ENCODE data around the gene CHMP3.
"Not testable (repeated sequence)": the region's sequence is repeated elsewhere in the genome, so short reads cannot be mapped to it uniquely, and the experiment has no call there.

The CHMP3 gene

DNA sequence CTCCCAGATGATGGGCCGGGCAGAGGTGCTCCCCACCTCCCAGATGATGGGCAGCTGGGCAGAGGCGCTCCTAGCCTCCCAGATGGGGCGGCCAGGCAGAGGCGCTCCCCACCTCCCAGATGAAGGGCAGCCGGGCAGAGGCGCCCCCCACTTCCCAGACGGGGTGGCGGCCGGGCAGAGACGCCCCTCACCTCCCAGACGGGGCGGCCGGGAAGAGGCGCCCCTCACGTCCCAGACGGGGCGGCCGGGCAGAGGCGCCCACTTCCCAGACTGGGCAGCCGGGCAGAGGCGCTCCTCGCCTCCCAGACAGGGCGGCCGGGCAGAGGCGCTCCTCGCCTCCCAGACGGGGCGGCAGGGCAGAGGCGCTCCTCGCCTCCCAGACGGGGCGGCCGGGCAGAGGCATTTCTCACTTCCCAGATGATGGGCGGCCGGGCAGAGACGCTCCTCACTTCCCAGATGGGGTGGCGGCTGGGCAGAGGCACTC lies 14.3 kb downstream of the CHMP3 start:
- DNase-seq = not testable (repeated sequence)

GRCh38 chr2:86548165-86548912 lies 14.9 kb downstream of the CHMP3 start:
- not testable (repeated sequence) for DNase-seq

- not testable (repeated sequence) for DNase-seq
These were observed 17.8 kb downstream of the CHMP3 start for GRCh38 chr2:86545296-86545924.

DNA sequence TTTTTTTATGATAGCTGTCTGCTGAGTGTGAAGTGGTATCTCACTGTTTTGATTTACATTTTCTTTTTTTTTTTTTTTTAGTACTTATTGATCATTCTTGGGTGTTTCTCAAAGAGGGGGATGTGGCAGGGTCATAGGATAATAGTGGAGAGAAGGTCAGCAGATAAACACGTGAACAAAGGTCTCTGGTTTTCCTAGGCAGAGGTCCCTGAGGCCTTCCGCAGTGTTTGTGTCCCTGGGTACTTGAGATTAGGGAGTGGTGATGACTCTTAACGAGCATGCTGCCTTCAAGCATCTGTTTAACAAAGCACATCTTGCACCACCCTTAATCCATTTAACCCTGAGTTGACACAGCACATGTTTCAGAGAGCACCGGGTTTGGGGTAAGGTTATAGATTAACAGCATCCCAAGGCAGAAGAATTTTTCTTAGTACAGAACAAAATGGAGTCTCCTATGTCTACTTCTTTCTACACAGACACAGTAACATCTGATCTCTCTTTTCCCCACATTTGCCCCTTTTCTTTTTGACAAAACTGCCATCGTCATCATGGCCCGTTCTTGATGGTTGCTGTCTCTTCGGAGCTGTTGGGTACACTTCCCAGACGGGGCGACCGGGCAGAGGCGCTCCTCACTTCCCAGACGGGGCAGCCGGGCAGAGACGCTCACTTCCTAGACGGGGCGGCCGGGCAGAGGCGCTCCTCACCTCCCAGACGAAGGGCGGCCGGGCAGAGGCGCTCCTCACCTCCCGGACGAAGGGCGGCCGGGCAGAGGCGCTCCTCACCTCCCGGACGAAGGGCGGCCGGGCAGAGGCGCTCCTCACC lies 18.8 kb downstream of the CHMP3 start:
- not testable (repeated sequence) for DNase-seq

DNA sequence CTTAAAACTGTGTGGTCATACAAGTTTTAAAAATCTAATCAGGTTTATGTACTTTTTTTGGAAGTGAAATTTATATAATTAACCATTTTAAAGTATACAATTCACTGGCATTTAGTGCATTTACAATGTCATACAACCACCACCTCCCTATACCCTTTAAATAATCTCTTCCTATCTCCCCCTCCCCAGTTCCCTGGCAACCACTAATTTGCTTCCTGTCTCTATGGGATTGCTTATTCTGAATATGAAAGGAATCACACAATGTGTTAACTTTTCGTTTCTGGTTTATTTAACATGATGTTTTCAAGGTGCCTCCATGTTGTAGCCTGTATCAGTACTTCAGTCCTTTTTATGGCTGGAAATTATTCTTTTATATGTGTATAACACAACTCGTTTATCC lies 19.4 kb downstream of the CHMP3 start:
- no peak for DNase-seq

DNA sequence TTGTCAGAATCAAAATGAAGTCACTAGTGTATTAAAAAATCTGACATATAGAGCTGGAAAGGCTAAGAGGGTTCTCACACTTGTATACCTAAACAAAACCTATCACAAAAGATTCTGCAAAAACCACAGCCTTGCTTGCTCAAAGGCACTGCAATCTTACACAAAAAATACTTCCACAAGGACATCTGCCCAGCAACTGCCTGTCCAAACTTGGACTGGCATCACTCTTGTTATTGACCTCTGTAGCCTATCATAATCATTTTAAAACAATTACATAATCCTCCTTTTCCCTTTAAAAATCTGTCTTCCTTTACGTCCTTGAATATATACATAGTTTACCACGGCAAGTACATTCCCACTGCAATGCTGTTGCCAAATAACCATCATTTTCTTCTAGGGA lies 19.9 kb downstream of the CHMP3 start:
- DNase-seq = no peak

GRCh38 chr2:86542814-86543213 lies 20.4 kb downstream of the CHMP3 start:
- no peak for DNase-seq

DNA sequence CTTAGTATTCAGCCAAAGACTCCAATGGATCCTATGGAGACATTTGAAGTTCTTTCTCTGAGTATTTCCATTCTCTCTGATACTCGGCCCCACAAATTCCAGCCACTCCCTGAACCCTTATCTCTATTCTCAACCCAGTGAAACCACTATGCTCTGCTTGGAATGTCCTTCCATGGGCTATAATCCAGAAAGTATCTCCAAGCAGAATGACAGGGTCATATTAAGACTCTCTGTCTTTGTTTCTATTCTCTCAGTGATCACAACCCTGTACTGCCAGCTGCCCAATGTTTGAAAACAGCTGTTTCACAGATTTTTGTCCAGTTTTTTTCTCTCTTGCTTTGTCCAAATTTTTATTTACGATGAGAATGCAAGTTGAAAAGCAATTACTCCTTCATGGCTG lies 21.9 kb downstream of the CHMP3 start:
- no peak for DNase-seq

DNA sequence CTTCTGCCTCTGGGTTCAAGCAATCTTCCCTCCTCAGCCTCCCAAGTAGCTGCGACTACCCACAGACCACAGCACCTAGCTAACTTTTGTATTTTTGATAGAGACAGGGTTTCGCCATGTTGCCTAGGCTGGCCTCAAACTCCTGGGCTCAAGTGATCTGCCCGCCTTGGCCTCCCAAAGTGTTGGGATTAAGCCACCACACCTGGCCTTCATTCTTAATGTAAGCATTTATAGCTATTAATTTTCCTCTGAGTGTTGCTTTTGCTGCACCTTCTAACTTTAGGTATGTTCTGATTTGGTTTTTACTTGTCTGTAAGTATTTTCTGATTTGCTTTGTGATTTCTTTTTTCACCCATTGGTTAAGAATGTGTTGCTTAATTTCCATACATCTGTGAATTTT lies 29.7 kb downstream of the CHMP3 start:
- DNase-seq = no peak

- DNase-seq = no peak
These were observed 37.6 kb downstream of the CHMP3 start for GRCh38 chr2:86525421-86526340.

DNA sequence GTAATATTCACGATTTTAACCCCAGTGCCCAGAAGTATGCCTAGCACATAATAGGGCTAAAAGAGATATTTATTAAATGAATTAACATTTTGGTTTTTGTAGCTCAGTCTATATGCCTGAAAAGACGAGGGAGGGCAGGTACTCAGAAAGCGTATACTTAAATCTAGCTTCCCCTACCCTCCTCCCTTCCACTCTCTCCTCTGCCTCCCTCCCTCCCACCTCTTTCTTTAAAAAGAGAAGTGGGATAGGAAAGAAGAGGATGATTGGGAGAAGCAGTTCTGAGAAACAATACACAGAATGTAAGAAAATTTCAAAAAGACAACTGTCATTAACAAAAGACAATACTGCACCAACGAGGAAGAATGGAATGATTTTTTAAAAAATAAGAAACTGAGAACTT lies 39.8 kb downstream of the CHMP3 start:
- no peak for DNase-seq

GRCh38 chr2:86522711-86523110 lies 40.5 kb downstream of the CHMP3 start:
- DNase-seq = no peak

- no peak for DNase-seq
These were observed 41.3 kb downstream of the CHMP3 start for GRCh38 chr2:86521922-86522321.

GRCh38 chr2:86520153-86520552 lies 43.1 kb downstream of the CHMP3 start:
- no peak for DNase-seq

DNA sequence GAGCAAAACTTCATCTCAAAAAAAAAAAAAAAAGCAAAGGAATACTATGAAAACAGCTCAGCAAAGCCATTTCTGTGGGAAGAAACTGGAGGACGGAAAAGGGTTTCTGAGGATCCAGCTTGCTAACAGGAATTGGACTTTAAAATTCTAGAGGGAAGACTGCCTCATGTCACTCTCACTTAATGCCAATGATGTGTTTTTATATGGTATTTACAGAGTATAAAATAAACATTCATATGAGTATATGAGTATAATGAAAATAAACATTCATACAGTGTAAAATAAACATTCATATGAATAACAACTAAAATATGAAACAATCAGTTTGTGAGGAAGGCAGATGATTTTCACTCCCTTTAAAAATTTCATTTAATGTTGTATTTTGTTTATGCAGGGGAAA lies 43.9 kb downstream of the CHMP3 start:
- DNase-seq = no peak

DNA sequence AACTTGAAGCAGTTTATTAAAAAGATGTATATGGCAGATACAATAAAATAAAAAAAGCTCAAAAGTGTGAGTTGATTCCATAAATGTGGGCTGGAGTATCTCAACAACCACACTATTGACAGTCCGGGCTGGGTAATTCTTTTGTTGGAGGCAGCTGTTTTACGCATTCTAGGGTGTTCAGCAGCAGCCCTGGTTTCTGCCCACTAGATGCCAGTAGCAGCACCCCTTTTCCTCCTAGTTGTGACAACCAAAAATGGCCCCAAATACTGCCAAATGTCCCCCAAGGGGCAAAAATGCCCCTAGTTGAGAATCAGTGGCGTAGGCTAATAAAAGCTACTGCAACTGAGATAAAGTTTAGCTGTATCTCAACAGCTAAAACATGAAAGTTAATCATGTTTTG lies 44.8 kb downstream of the CHMP3 start:
- no peak for DNase-seq

DNA sequence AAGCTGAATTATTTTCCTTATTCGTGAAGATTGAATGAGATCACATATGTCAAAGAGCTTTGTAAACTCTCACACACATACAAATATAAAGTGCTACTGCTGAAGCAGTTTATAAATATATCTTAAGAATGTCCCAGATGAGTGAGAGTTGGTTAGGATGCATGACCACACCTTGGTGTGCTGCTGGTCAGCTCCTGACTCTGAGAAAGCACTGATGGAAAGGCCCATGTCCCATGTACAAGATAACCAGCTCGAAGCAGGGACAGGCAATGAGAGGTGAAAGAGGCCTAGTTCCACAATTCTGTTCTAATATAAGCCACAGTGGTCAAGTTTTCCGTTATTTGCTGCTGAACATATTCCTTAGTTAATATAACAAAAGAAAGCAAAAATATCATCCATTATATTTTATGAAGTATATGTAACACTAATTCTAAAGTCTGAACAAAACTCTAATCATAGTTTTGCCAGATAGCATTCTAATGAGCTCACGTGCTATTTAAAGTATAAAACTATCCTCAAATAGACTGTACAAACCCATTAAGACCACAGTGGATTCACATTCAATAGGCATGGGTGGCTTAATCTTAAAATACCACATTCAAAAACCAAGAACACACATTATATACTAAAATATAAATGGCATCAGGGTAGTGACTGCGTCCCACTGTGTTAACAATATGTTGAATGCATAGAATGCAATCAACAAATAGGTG lies 49.1 kb downstream of the CHMP3 start:
- DNase-seq = no peak

GRCh38 chr2:86512892-86513291 lies 50.4 kb downstream of the CHMP3 start:
- DNase-seq = no peak

DNA sequence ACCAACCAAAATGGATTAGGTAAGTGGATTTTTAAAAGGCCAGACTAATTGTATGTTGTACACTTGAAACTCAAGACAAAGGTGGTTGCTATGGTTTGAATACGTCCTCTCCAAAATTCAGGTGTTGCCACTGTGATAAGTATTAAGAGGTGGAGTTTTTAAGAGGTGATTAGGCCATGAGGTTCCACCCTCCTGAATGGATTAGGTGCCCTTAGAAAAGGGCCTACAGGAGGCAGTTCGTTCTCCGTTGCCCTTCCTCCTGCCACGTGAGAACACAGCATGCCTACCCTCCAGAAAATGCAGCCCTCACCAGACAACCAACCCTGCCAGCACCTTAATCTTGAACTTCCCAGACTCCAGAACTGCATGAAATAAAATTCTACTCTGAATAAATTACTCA lies 51.2 kb downstream of the CHMP3 start:
- no peak for DNase-seq

- DNase-seq = no peak
These were observed 52.8 kb downstream of the CHMP3 start for GRCh38 chr2:86510436-86510933.

GRCh38 chr2:86507600-86507999 lies 55.6 kb downstream of the CHMP3 start:
- DNase-seq = no peak
